HG03460 (cell line): ENCODE results near the gene MATCAP1.

ENCODE experiments used
- ATAC-seq: cut with Tn5 transposase; IDR thresholded peaks from one replicate; pipeline ENCODE4 v1.9.1; 2021; ENCODE audit not compliant: unreplicated experiment

The MATCAP1 gene

GRCh38 chr16:67208154-67208896 lies 24.6 kb upstream of the MATCAP1 start:
- ATAC-seq: no peak

DNA sequence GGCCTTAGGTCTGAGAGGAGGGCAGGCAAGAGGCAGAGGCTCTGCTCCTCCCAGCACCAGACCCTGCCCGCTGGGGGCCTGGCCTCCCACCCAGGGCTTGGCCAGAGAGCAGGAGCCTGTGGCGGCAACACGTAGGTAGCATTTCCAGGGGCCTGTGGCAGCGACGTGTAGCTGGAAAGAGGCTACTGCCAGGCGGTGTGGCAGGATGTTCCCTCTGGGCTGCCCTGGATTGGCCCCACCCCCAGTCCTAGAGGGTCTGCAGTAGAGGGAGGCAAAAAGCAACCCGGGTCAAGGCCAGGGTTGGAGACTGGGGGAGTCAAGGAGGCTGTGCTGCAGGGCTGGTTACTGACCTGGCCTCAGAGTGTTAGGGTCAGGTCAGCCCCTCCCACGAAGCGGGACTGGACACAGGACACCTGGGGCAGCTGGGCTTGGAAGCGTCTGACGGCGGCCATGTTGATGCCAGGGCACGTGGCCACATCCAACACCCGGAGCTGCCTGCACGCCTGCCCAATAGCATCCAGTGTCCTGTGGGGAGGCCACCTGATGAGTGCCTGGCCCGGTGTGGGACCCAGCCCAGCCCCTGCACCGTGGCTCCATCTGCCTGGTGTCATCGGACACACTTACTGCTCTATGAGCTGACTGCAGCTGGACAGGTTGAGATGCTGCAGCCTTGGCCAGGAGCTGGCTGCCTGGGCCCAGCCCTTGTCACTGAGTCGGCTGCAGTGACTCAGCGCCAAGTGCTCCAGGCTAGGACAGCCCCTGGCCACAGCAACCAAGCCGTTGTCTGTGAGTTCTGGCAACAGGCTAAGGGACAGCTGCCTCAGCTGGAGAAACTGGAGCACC lies 23.7 kb upstream of the MATCAP1 start:
- no peak for ATAC-seq

DNA sequence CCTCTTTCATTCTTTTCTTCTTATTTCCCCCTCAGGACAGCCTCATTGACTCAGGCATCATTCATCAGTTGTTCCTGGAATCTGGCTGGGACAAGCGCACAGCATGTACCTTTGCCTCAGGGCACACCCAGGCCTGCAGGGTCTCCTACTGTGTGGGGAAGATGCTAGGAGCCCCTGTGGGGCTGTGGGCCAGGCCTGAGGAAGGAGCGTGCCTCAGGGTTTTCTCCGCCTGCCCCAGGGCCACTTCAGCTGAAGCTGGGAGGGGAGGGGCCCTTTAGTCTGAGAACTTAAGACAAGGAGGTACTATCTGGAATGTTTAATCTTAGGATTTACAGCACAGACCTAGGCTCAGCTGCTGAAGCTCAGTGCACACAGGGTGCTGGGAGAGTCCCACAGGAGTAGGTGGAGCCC lies 23.1 kb upstream of the MATCAP1 start:
- no peak for ATAC-seq

DNA sequence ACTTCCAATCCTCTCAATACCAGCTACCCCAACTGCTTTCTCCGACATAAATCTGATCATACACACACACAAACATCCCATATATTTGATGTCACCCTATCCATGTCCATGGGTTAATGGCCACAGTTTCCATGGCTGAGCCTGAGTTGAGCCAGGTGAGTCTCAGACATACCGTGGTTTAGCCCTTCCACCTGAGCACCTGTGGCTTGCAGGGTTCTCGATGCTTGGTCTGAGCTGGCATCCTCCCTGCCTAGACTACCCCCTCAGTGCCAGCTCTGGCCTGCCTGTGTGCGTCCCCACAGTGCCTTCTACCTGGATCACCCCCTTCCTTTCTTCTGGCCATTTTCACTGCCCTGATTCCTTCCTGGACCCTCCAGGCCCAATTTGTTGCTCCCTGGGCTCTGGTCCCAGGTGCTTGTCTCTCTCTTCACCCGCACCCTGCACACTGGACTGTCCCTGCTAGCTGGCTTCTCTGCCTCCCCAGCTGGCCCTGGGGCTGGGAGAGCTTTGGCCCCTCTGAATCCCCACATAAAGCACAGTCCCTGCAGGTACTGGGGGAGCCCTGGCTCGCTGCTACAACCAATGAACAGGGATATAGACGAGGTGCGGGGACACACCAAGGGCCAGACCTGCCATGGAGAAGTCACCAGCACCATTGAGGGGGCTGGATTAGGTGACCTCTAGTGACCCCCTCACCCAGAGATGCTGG lies 22.5 kb upstream of the MATCAP1 start:
- ATAC-seq: no peak

- ATAC-seq: no peak
Observed at GRCh38 chr16:67204076-67204475, 20.3 kb upstream of the MATCAP1 start.

DNA sequence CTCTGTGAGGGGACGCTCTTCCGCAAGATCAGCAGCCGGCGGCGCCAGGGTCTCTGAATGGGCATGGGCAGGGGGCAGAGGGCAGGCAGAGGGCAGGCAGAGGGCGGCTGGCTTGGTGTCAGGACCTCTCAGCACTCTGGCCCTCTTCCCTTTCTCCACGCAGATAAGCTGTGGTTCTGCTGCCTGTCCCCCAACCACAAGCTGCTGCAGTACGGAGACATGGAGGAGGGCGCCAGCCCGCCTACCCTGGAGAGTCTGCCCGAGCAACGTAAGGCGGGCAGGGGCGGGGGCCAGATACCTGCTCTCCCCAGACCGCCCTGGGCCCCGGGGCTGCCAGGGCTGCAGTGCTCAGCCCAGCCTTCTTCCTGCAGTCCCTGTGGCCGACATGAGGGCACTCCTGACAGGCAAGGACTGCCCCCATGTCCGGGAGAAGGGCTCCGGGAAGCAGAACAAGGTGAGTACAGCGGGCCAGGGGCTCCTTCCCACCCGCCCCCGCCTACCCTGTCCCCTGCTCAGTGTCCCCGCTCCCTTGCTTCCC lies 19.3 kb upstream of the MATCAP1 start:
- no peak for ATAC-seq

DNA sequence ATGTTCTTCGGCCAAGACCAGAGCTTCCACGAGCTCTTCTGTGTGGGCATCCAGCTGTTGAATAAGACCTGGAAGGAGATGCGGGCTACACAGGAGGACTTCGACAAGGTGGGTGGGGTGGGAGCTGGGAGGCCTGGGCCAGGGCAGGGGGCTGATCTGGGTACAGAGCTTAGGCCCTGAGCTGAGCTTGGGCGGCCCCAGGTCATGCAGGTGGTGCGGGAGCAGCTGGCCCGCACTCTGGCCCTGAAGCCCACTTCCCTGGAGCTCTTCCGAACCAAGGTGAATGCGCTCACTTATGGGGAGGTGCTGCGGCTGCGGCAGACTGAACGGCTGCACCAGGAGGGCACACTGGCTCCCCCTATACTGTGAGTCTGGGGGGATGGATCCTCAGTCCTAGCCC lies 18.7 kb upstream of the MATCAP1 start:
- no peak for ATAC-seq

GRCh38 chr16:67201411-67202345 lies 17.9 kb upstream of the MATCAP1 start:
- ATAC-seq: no peak

- no peak for ATAC-seq
Observed at GRCh38 chr16:67200491-67200890, 16.7 kb upstream of the MATCAP1 start.

GRCh38 chr16:67199808-67200198 lies 16.0 kb upstream of the MATCAP1 start:
- ATAC-seq: no peak

GRCh38 chr16:67199011-67199807 lies 15.4 kb upstream of the MATCAP1 start, which contains the start of gene ELMO3:
TSS of gene ELMO3 (plus strand) at chr16:67199131. CDS start at chr16:67199327, 196 bp downstream.
- ATAC-seq: no peak

GRCh38 chr16:67198238-67198734 lies 14.5 kb upstream of the MATCAP1 start:
- ATAC-seq: no peak

GRCh38 chr16:67197704-67198103 lies 13.9 kb upstream of the MATCAP1 start:
- no peak for ATAC-seq

- ATAC-seq: no peak
Observed at GRCh38 chr16:67196881-67197280, 13.1 kb upstream of the MATCAP1 start.

DNA sequence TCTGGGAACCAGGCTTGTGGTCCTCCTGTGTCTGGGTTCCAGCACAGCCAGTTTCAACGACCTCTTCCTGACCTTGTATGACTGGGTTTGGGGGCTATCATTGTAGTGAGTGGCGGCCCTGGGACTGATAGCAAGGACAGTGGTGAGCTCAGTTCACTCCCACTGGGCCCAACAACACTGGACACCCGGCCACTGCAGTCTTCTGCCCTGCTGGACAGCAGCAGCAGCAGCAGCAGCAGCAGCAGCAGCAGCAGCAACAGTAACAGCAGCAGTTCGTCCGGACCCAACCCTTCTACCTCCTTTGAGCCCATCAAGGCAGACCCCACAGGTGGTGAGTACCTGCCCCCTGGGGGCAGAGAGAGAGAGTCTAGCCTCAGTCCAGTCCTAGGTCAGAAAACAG lies 11.9 kb upstream of the MATCAP1 start:
- no peak for ATAC-seq

DNA sequence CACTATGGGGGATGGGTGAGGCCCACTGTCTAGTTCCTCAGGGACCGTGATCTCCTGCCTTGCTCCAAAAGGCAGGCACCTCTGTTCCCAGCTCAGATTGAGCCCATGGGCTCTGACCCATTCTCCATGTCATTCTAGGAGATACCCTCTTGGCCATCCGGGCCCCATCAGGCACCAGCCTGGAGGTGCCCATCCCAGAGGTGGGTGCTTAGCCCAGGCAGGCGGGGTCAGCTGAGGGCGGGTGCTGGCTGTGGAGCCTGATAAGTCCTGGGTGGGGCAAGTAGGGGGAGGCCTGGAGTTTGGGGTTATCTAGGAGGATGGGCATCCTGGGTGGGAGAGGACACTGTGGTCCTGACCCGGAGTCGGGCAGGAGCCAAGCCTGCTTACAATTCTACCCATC lies 10.5 kb upstream of the MATCAP1 start:
- no peak for ATAC-seq

DNA sequence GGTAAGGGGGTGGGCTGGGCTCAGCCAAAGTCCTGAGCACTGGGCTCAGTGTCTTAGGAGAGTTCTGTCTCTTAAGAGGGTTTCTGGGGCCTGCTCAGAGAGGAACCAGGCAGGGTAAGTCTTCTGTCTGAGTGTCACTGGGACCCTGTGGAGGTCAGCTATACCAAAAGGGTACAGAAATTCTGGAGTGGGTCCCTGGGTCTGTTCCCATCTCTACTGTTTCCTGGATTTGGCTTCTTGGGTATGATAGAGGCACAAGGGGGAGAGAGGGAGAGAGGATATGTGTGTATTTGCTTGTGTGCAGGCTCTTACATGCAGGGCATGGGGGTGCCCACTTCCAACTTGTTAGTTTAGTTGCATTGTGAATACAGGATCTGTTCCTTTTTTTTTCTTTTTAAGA lies 9.8 kb upstream of the MATCAP1 start:
- no peak for ATAC-seq

DNA sequence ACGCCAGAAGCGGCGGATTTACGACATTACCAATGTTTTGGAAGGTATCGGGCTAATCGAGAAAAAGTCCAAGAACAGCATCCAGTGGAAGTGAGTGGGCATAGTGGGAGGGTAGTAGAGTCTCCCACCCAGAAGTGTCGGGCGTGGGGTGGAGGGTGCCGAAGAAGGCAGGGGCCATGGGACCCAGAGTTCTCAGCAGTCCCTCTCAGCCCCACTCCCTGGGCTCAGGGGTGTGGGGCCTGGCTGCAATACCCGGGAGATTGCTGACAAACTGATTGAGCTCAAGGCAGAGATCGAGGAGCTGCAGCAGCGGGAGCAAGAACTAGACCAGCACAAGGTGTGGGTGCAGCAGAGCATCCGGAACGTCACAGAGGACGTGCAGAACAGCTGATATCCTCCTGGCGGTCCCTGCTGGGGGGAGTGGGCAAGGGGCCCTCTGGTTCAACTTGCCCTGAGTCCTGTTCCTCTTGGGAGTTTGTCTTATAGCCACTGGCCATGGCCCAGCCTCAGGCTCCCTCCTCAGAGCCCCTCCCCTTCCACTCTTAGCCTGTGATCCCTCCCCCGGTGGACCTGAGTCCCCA lies 9.1 kb upstream of the MATCAP1 start:
- ATAC-seq: no peak
